Fibroblast of lung (primary cell): ENCODE data around the gene MINDY3. TPM values are rescaled to one million over a fixed set of nuclear protein-coding genes. Genes with fewer than 3 reads are reported as not detected.

Experiments used
- DNase-seq, 2 donors: peaks; one replicate each; pipeline versions ENCODE4 v3.0.0 to v3.0.0-alpha.2; 2010; ENCODE audit warnings: low read depth in 2 of 2
- H2AFZ ChIP-seq: 2 replicates; pipeline ENCODE4 v1.5.1; 2012; ENCODE audit warnings: low read length, control low read depth, inconsistent platforms
- H3K27ac ChIP-seq: 2 replicates; pipeline ENCODE4 v1.5.1; 2011; ENCODE audit warnings: low read length, control low read depth; ENCODE audit not compliant: insufficient read depth
- H3K27me3 ChIP-seq: 2 replicates; pipeline ENCODE4 v1.5.1; 2011; ENCODE audit warnings: mild to moderate bottlenecking, low read length; ENCODE audit not compliant: control insufficient read depth, insufficient read depth
- H3K36me3 ChIP-seq: 2 replicates; pipeline ENCODE4 v1.5.1; 2011; ENCODE audit warnings: low read length; ENCODE audit not compliant: control insufficient read depth, insufficient read depth
- H3K4me1 ChIP-seq: 2 replicates; pipeline ENCODE4 v1.5.1; 2011; ENCODE audit warnings: low read length; ENCODE audit not compliant: control insufficient read depth, insufficient read depth; ENCODE audit errors: extremely low read depth
- H3K4me2 ChIP-seq: 2 replicates; pipeline ENCODE4 v1.5.1; 2011; ENCODE audit warnings: low read length, control low read depth; ENCODE audit not compliant: insufficient read depth; ENCODE audit errors: extremely low read depth
- H3K4me3 ChIP-seq, 4 experiments: fragments of 200-600 bp in 1 of 4; sonication (generic) in 1 of 4; replicated peaks in 1 of 4; 2 replicates each; pipeline ENCODE4 v1.5.1; 2011 to 2016; ENCODE audit warnings: low read length in 4 of 4, low read depth in 3 of 4, mild to moderate bottlenecking in 3 of 4, control low read depth in 2 of 4, inconsistent platforms in 1 of 4, mixed read lengths in 1 of 4; ENCODE audit not compliant: insufficient read depth in 1 of 4; ENCODE audit errors: control extremely low read depth in 1 of 4
- H3K79me2 ChIP-seq: 2 replicates; pipeline ENCODE4 v1.5.1; 2012; ENCODE audit warnings: mild to moderate bottlenecking, low read length, inconsistent platforms; ENCODE audit not compliant: control insufficient read depth, insufficient read depth
- H3K9ac ChIP-seq: 2 replicates; pipeline ENCODE4 v1.5.1; 2011; ENCODE audit warnings: mild to moderate bottlenecking, low read length, control low read depth; ENCODE audit not compliant: insufficient read depth
- H3K9me3 ChIP-seq: 2 replicates; pipeline ENCODE4 v1.5.1; 2012; ENCODE audit warnings: low read depth, low read length; ENCODE audit not compliant: control insufficient read depth, insufficient read depth
- H4K20me1 ChIP-seq: 2 replicates; pipeline ENCODE4 v1.5.1; 2011; ENCODE audit warnings: low read length; ENCODE audit not compliant: control insufficient read depth, insufficient read depth; ENCODE audit errors: extremely low read depth
- EZH2 ChIP-seq: IDR thresholded peaks from 2 replicates; pipeline ENCODE4 v1.5.1; 2012; ENCODE audit warnings: low read length, control low read depth, mild to moderate bottlenecking; ENCODE audit errors: missing control alignments
- polyA plus RNA-seq, 2 donors: library from polyadenylated mRNA; depleted of rRNA in 1 of 2; stranded (reverse) in 1 of 2; unstranded in 1 of 2; fragments of >200 nt; gene quantifications; 2 replicates each; pipeline ENCODE4 v1.2.1, GENCODE V29; 2011 to 2012; ENCODE audit warnings: missing spikeins in 1 of 2
- total RNA-seq: library from RNA; depleted of rRNA; stranded (reverse); fragments of >200 nt; gene quantifications from 2 replicates; pipeline ENCODE4 v1.2.1, GENCODE V29; 2014
- TF ChIP-seq, protein P1 (sequence below), 2 donors: IDR thresholded peaks in 1 of 2; conservative IDR thresholded peaks in 1 of 2; 1 replicate in 1 of 2; 2 replicates in 1 of 2; pipeline ENCODE4 v1.5.1; 2011 to 2012; ENCODE audit warnings: low read length in 2 of 2, control low read depth in 1 of 2, inconsistent platforms in 1 of 2, low read depth in 1 of 2, mild to moderate bottlenecking in 1 of 2

MINDY3 gene
- total and polyA plus RNA-seq, 2 donors (not counting 1 experiment from before 2014, with no cell fraction given) = 30.6 to 37.5 TPM

DNA sequence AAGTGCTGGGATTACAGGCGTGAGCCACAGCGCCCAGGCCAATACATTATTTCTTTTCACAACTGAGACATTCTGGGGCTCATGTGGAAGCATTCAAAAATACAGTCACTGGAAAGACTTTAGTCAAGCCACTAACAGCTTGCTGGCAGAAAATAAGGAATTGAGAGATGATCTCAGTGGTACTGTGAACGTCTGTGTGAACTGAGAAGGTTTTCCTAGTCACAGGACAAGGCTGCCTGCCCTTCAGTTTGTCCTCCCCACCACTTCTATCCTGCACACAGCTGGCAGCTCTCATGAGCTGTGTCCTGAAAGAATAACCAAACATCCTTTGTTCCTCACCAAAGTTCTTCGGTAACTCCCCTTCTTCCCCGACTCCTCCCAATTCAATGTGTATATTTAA is 109.3 kb downstream of the MINDY3 start:
- H3K4me3 ChIP-seq = no peak overlapping the region
- no peak overlapping the region for H3K27ac ChIP-seq
- no peaks in the 10 kb centered on the region for H4K20me1 ChIP-seq
- no peak overlapping the region for H3K9ac ChIP-seq
- no peak for TF ChIP-seq EZH2
- TF ChIP-seq, protein P1, sequence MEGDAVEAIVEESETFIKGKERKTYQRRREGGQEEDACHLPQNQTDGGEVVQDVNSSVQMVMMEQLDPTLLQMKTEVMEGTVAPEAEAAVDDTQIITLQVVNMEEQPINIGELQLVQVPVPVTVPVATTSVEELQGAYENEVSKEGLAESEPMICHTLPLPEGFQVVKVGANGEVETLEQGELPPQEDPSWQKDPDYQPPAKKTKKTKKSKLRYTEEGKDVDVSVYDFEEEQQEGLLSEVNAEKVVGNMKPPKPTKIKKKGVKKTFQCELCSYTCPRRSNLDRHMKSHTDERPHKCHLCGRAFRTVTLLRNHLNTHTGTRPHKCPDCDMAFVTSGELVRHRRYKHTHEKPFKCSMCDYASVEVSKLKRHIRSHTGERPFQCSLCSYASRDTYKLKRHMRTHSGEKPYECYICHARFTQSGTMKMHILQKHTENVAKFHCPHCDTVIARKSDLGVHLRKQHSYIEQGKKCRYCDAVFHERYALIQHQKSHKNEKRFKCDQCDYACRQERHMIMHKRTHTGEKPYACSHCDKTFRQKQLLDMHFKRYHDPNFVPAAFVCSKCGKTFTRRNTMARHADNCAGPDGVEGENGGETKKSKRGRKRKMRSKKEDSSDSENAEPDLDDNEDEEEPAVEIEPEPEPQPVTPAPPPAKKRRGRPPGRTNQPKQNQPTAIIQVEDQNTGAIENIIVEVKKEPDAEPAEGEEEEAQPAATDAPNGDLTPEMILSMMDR (conservative IDR thresholded peaks at IDR 0.05 in 1 of 2, IDR thresholded peaks at IDR 0.05 in 1 of 2; ENCODE audit: low read depth in 1 of 2, low read length in 2 of 2) = no peak
- no peaks in the 10 kb centered on the region for H3K36me3 ChIP-seq
- H3K27me3 ChIP-seq = no peaks in the 10 kb centered on the region
- no peaks in the 10 kb centered on the region for H3K79me2 ChIP-seq
- no peaks in the 10 kb centered on the region for H3K9me3 ChIP-seq
- H2AFZ ChIP-seq = no peak overlapping the region
- DNase-seq = peak in 1 of 2 donors; percentile 47
- no peaks in the 10 kb centered on the region for H3K4me1 ChIP-seq
- no peak overlapping the region for H3K4me2 ChIP-seq

GRCh38 chr10:15748126-15748525 is 112.2 kb downstream of the MINDY3 start:
- Histone ChIP-seq H3K36me3 (no peaks in the 10 kb centered on the region), H3K27ac (no peak overlapping the region), H4K20me1 (no peaks in the 10 kb centered on the region), H3K9ac (no peak overlapping the region), H3K9me3 (no peaks in the 10 kb centered on the region), H3K4me2 (no peak overlapping the region), H3K79me2 (no peaks in the 10 kb centered on the region), H3K27me3 (no peaks in the 10 kb centered on the region), H3K4me3 (no peak overlapping the region), H3K4me1 (no peaks in the 10 kb centered on the region), H2AFZ (no peak overlapping the region)
- TF ChIP-seq, protein P1 (conservative IDR thresholded peaks at IDR 0.05 in 1 of 2, IDR thresholded peaks at IDR 0.05 in 1 of 2; ENCODE audit: low read depth in 1 of 2, low read length in 2 of 2) = peak in 1 of 2 donors; percentile 11
- no peak for TF ChIP-seq EZH2
- peak in 1 of 2 donors; percentile 47 for DNase-seq

GRCh38 chr10:15747632-15748031 is 112.7 kb downstream of the MINDY3 start:
- H3K79me2 ChIP-seq = no peaks in the 10 kb centered on the region
- H3K4me1 ChIP-seq = no peaks in the 10 kb centered on the region
- H3K27ac ChIP-seq = no peak overlapping the region
- H3K36me3 ChIP-seq = no peaks in the 10 kb centered on the region
- no peak overlapping the region for H3K9ac ChIP-seq
- no peaks in the 10 kb centered on the region for H3K9me3 ChIP-seq
- TF ChIP-seq, protein P1 (conservative IDR thresholded peaks at IDR 0.05 in 1 of 2, IDR thresholded peaks at IDR 0.05 in 1 of 2; ENCODE audit: low read depth in 1 of 2, low read length in 2 of 2) = no peak
- TF ChIP-seq EZH2 = no peak
- no peak overlapping the region for H2AFZ ChIP-seq
- no peaks in the 10 kb centered on the region for H4K20me1 ChIP-seq
- H3K27me3 ChIP-seq = no peaks in the 10 kb centered on the region
- no peak overlapping the region for H3K4me3 ChIP-seq
- no peak for DNase-seq
- no peak overlapping the region for H3K4me2 ChIP-seq
